GM10266 (cell line): ENCODE measurements around the gene GPR180.

Experiments used
- DNase-seq: peaks from one replicate; pipeline ENCODE4 v3.0.0; 2012; ENCODE audit errors: extremely low spot score
- CTCF ChIP-seq: IDR thresholded peaks from 2 replicates; pipeline ENCODE4 v1.5.1; 2012; ENCODE audit warnings: mild to moderate bottlenecking, low read depth; ENCODE audit not compliant: control insufficient read depth, insufficient read depth; ENCODE audit errors: missing control alignments

The GPR180 gene

GRCh38 chr13:94641409-94641941 lies 39.8 kb downstream of the GPR180 start:
- TF ChIP-seq CTCF = no peak
- no peak for DNase-seq

GRCh38 chr13:94646904-94647303 lies 45.2 kb downstream of the GPR180 start:
- DNase-seq = no peak

GRCh38 chr13:94656176-94656575 lies 54.5 kb downstream of the GPR180 start:
- no peak for TF ChIP-seq CTCF
- DNase-seq = no peak

More at GRCh38 chr13:94646904-94647303, 45.2 kb downstream of the GPR180 start:
- TF ChIP-seq CTCF = no peak

- no peak for TF ChIP-seq CTCF
- DNase-seq = no peak
Measured at GRCh38 chr13:94656766-94657165, 55.1 kb downstream of the GPR180 start.

- no peak for TF ChIP-seq CTCF
- no peak for DNase-seq
Measured at GRCh38 chr13:94657167-94657566, 55.5 kb downstream of the GPR180 start.

GRCh38 chr13:94658926-94659597 lies 57.4 kb downstream of the GPR180 start:
- no peak for DNase-seq

More at GRCh38 chr13:94658926-94659597, 57.4 kb downstream of the GPR180 start:
- no peak for TF ChIP-seq CTCF
